Ishikawa (cell line): ENCODE measurements around the gene PEX11G.

Experiments
- REST ChIP-seq: IDR thresholded peaks from 2 replicates; pipeline ENCODE4 v1.6.1; 2012; ENCODE audit warnings: low read depth, mild to moderate bottlenecking
- TCF12 ChIP-seq: IDR thresholded peaks from 2 replicates; pipeline ENCODE4 v1.6.1; 2012; ENCODE audit warnings: low read depth
- ZBTB7A ChIP-seq: IDR thresholded peaks from 2 replicates; pipeline ENCODE4 v1.6.1; 2012; ENCODE audit warnings: low read depth

- TF ChIP-seq REST: no peak
- TF ChIP-seq TCF12: no peak
- TF ChIP-seq ZBTB7A: no peak
These were observed 38.3 kb downstream of the PEX11G start for GRCh38 chr19:7450243-7451223.
